Stomach (tissue), 9 donors: Measurements from ENCODE around the gene PRMT7. TPM values are rescaled to one million over a fixed set of nuclear protein-coding genes. Genes with fewer than 3 reads are reported as not detected.
A peak's percentile ranks its signal among the peaks of the same experiment; 100 is the strongest.

ENCODE experiments used
- DNase-seq, 2 donors: peaks; one replicate each; pipeline versions ENCODE4 v3.0.0 to v3.0.0-alpha.2; 2013 to 2019
- H3K27ac ChIP-seq, 5 donors: fragments of 200-600 bp in 4 of 5; sonication (generic) in 4 of 5; one replicate each; pipeline ENCODE4 v1.5.1; 2013 to 2019; ENCODE audit warnings: mild to moderate bottlenecking in 1 of 5, moderate library complexity in 1 of 5
- H3K27me3 ChIP-seq, 3 donors: fragments of 200-600 bp; sonication (generic); one replicate each; pipeline ENCODE4 v1.5.1; 2017 to 2019; ENCODE audit warnings: mixed run types in 1 of 3
- H3K36me3 ChIP-seq, 4 donors: fragments of 200-600 bp; sonication (generic); 1 replicate in 3 of 4; 2 replicates in 1 of 4; pipeline ENCODE4 v1.5.1; 2016 to 2019
- H3K4me1 ChIP-seq, 4 donors: fragments of 200-600 bp; sonication (generic); one replicate each; pipeline ENCODE4 v1.5.1; 2016 to 2019
- H3K4me3 ChIP-seq, 4 donors: fragments of 200-600 bp; sonication (generic) in 3 of 4; one replicate each; pipeline ENCODE4 v1.5.1; 2016 to 2019; ENCODE audit warnings: mild to moderate bottlenecking in 1 of 4
- H3K9me3 ChIP-seq, 4 donors: fragments of 200-600 bp; sonication (generic); one replicate each; pipeline ENCODE4 v1.5.1; 2016 to 2019
- CTCF ChIP-seq, 7 experiments: fragments of 450-650 bp in 4 of 7; fragments of 200-600 bp in 3 of 7; sonication (generic) in 3 of 7; IDR thresholded peaks; one replicate each; pipeline ENCODE4 v1.5.1; 2016 to 2019; ENCODE audit warnings: antibody characterized with exemption in 7 of 7, control low read depth in 2 of 7, mild to moderate bottlenecking in 1 of 7
- EP300 ChIP-seq: sonication (generic); formaldehyde crosslinking; IDR thresholded peaks from one replicate; pipeline ENCODE4 v1.6.1; 2017; ENCODE audit warnings: antibody characterized with exemption
- POLR2A ChIP-seq, 4 donors: fragments of 450-650 bp; IDR thresholded peaks; one replicate each; pipeline ENCODE4 v1.6.1; 2016; ENCODE audit warnings: antibody characterized with exemption in 4 of 4, control low read depth in 2 of 4, mild to moderate bottlenecking in 1 of 4, moderate library complexity in 1 of 4
- POLR2AphosphoS5 ChIP-seq, 3 donors: sonication (generic); formaldehyde crosslinking; IDR thresholded peaks; one replicate each; pipeline ENCODE4 v1.6.1; 2016; ENCODE audit warnings: antibody characterized with exemption in 3 of 3
- WGBS, 5 donors: extraction: QIAGEN DNeasy Blood & Tissue Kit in 3 of 5; methylation state at CpG; one replicate each; pipeline versions ENCODE4 v1.1.5 to v1.1.7; 2013 to 2018; 5-methylcytosine and 5-hydroxymethylcytosine counted together
- intact Hi-C: fragments of 100-400 bp; cut with DNase I; formaldehyde crosslinking; loops from one replicate; pipeline ENCODE4 v1.15.1; 2023; ENCODE audit warnings: low total_unique reads
- polyA plus RNA-seq, 3 donors: library from polyadenylated mRNA; stranded (reverse); fragments of 200-250 nt; gene quantifications; one replicate each; pipeline ENCODE4 v1.2.3, GENCODE V29; 2013
- total RNA-seq, 5 donors: library from RNA; depleted of rRNA; stranded (reverse); fragments of >200 nt; gene quantifications; one replicate each; pipeline versions ENCODE4 v1.1.0 to v1.2.3, GENCODE V29; 2014 to 2016
- donor health status: healthy with polysubstance abuse.
- donor health status: Bipolar disorder and iron deficiency.
- donor health status: healthy.

Gene PRMT7
- total and polyA plus RNA-seq, 8 donors = 22.4 to 88.8 (median 37.2) TPM

DNA sequence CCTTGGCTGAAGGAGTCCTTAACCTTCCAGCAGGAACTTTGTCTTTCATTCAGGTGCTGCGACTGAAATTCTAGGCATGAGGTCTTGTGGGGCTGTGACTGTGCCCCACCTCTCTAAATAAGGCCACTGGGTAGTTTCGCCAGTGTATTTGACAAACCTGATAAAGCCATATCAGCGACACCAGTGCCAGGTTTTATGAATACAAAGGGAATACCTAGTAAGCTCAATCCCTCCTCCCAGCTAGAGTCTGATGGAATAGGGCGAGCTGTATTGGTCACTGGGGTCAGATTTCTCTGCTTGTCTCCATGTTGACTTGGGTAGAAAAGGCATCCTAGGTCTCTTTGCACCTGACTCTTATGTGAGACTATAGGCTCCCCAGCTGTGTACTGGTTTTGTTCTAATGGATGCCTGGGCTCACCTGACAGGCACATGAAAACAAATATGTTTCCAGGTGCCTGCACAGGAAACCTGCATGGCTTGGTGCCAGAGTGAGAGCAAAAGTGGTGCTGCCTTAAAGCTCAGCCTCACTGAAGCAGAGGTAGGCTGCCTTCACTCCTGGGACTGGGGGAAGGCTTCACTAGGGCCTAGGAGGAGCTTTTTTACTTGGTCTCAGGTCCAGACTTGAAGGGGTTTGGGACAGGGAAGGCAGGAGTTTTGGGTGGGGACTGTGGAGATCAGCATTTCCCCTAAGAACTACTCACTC is 38.2 kb upstream of the PRMT7 start:
- 30 to 66% (median 49%) methylated on average over 4 of the region's 4 CpGs for WGBS, 5 donors
- peak overlapping the region; percentile 65 to 78 (median 70) for H3K27ac ChIP-seq
- DNase-seq = peak; percentile 77 to 80

GRCh38 chr16:68273459-68273858 is 37.4 kb upstream of the PRMT7 start:
- peak overlapping the region in 4 of 5 donors; percentile 67 to 78 (median 71) for H3K27ac ChIP-seq
- 91 to 96% (median 93%) methylated on average over 5 of the region's 5 CpGs for WGBS, 5 donors

More for the DNA sequence above, 38.2 kb upstream of the PRMT7 start:
- intact Hi-C loops = no loop called here
- H3K27me3 ChIP-seq = no peaks in the 10 kb centered on the region
- H3K9me3 ChIP-seq = no peaks in the 10 kb centered on the region
- TF ChIP-seq POLR2AphosphoS5 (IDR thresholded peaks at IDR 0.05) (peak in 1 of 3 donors; percentile 4), EP300 (no peak)
- H3K4me1 ChIP-seq = peaks cover 30 to 95% (median 64%) of the 10 kb centered on the region in 4 donors
- peaks cover 0 to 29% (median 18%) of the 10 kb centered on the region in 4 donors for H3K36me3 ChIP-seq
- no peak overlapping the region for H3K4me3 ChIP-seq

GRCh38 chr16:68273896-68274295 is 36.9 kb upstream of the PRMT7 start:
- Histone ChIP-seq H3K27me3 (no peaks in the 10 kb centered on the region), H3K9me3 (no peaks in the 10 kb centered on the region), H3K27ac (peak overlapping the region in 1 of 5 donors; percentile 70), H3K4me1 (peaks cover 26 to 83% (median 60%) of the 10 kb centered on the region in 4 donors), H3K36me3 (peaks cover 0 to 29% (median 18%) of the 10 kb centered on the region in 4 donors), H3K4me3 (no peak overlapping the region)
- 90 to 99% (median 94%) methylated on average over 8 of the region's 8 CpGs for WGBS, 5 donors
- DNase-seq = no peak
- TF ChIP-seq CTCF (IDR thresholded peaks at IDR 0.05) = no peak
- TF ChIP-seq EP300 = no peak
- no peak for TF ChIP-seq POLR2A (IDR thresholded peaks at IDR 0.05)
- no peak for TF ChIP-seq POLR2AphosphoS5 (IDR thresholded peaks at IDR 0.05)
- intact Hi-C loops = no loop called here

More at GRCh38 chr16:68273459-68273858, 37.4 kb upstream of the PRMT7 start:
- peaks cover 26 to 87% (median 60%) of the 10 kb centered on the region in 4 donors for H3K4me1 ChIP-seq
- H3K4me3 ChIP-seq = no peak overlapping the region
- no peak for DNase-seq
- H3K9me3 ChIP-seq = no peaks in the 10 kb centered on the region
- no peaks in the 10 kb centered on the region for H3K27me3 ChIP-seq
- intact Hi-C loops = no loop called here
- no peak for TF ChIP-seq CTCF (IDR thresholded peaks at IDR 0.05)
- no peak for TF ChIP-seq POLR2AphosphoS5 (IDR thresholded peaks at IDR 0.05)
- no peak for TF ChIP-seq EP300
- no peak for TF ChIP-seq POLR2A (IDR thresholded peaks at IDR 0.05)
- H3K36me3 ChIP-seq = peaks cover 0 to 29% (median 18%) of the 10 kb centered on the region in 4 donors

DNA sequence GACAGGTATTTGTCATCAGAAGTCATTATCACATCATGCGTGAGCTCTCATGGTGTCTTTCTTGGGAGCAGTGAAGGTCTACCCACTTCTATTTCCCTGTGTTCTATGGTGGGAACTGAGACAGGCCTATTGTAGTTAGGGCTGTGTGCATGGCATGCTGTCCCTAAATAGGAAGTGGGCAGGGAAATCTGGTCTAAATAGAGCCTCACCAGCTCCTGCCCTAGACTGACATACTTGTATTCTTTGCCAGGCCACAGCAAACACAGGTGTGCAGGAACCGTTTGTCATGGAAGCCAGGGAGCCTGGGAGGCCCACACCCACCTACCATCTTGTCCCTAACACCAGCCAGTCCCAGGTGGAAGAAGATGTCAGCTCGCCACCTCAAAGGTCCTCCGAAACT is 36.4 kb upstream of the PRMT7 start:
- Histone ChIP-seq H3K36me3 (peaks cover 0 to 30% (median 18%) of the 10 kb centered on the region in 4 donors), H3K4me3 (no peak overlapping the region)
- 75 to 91% (median 84%) methylated on average over 4 of the region's 4 CpGs for WGBS, 5 donors

More for the DNA sequence above, 36.4 kb upstream of the PRMT7 start:
- no peaks in the 10 kb centered on the region for H3K9me3 ChIP-seq
- H3K27ac ChIP-seq = peak overlapping the region in 4 of 5 donors; percentile 10 to 67 (median 28)
- intact Hi-C loops = no loop called here
- peaks cover 26 to 77% (median 58%) of the 10 kb centered on the region in 4 donors for H3K4me1 ChIP-seq
- H3K27me3 ChIP-seq = no peaks in the 10 kb centered on the region
- no peak for DNase-seq
- no peak for TF ChIP-seq POLR2AphosphoS5 (IDR thresholded peaks at IDR 0.05)
- TF ChIP-seq EP300 = no peak
- no peak for TF ChIP-seq POLR2A (IDR thresholded peaks at IDR 0.05)
- no peak for TF ChIP-seq CTCF (IDR thresholded peaks at IDR 0.05)
